Kidney (tissue), 2 donors: Measurements from ENCODE around the gene TMEM132C. TPM values are rescaled to one million over a fixed set of nuclear protein-coding genes. Genes with fewer than 3 reads are reported as not detected.

Experiments used
- microRNA-seq: library from miRNA; unstranded; fragments of <30 nt; microRNA quantifications from one replicate; pipeline ENCODE4 v1.2.0, GENCODE V29; 2020
- polyA plus RNA-seq: library from polyadenylated mRNA; stranded (reverse); fragments of 350-450 nt; fragmentation: Illumina TruSeq; extraction: RNeasy Lipid Tissue Mini Kit (QIAGEN cat#74804); gene quantifications from one replicate; pipeline ENCODE4 v1.2.3, GENCODE V29; 2014; ENCODE audit warnings: low read depth, low replicate concordance; ENCODE audit not compliant: insufficient read depth
- total RNA-seq: library from RNA; stranded (reverse); fragmentation: NEBNext Ultra II Directional; extraction: Animal tissue kit (Norgen Biotek cat#: 25700); gene quantifications from one replicate; pipeline ENCODE4 v1.2.1, GENCODE V29; 2021
- donor health status: DM: yes; HTN: yes; CAD: no.

TMEM132C gene
- total and polyA plus RNA-seq, 2 donors from 2014 or later = 0.28 to 0.75 TPM

Small RNA genes within 50 kb of the gene (microRNA-seq; reads per million reads assigned to microRNA genes)
- not detected for gene MIR3612
- gene MIR4419B = not detected
